Mesendoderm (in vitro differentiated cells): ENCODE measurements around the gene MAPK8IP1.

Source experiments
- DNase-seq: peaks from one replicate; pipeline ENCODE4 v3.0.0; 2013
- H2AK5ac ChIP-seq: 2 replicates; pipeline ENCODE4 v1.6.1; 2013; ENCODE audit warnings: low read length, inconsistent platforms
- H2BK120ac ChIP-seq: 2 replicates; pipeline ENCODE4 v1.6.1; 2013; ENCODE audit warnings: low read depth, mild to moderate bottlenecking, low read length, moderate library complexity, mixed read lengths
- H2BK15ac ChIP-seq: replicated peaks from 2 replicates; pipeline ENCODE4 v1.6.1; 2013; ENCODE audit warnings: low read depth, mild to moderate bottlenecking, moderate library complexity
- H2BK5ac ChIP-seq: 2 replicates; pipeline ENCODE4 v1.6.1; 2013; ENCODE audit warnings: low read length, inconsistent platforms
- H3K18ac ChIP-seq: 2 replicates; pipeline ENCODE4 v1.6.1; 2013; ENCODE audit warnings: mild to moderate bottlenecking, low read length, mixed read lengths
- H3K23ac ChIP-seq: one replicate; pipeline ENCODE4 v1.6.1; 2013; ENCODE audit warnings: low read length
- H3K27ac ChIP-seq: 2 replicates; pipeline ENCODE4 v1.5.1; 2013; ENCODE audit warnings: low read depth, mild to moderate bottlenecking, inconsistent platforms, low read length, moderate library complexity
- H3K27me3 ChIP-seq: 2 replicates; pipeline ENCODE4 v1.6.1; 2013; ENCODE audit warnings: low read length, control low read depth, mild to moderate bottlenecking, inconsistent platforms; ENCODE audit not compliant: insufficient read depth, poor library complexity
- H3K36me3 ChIP-seq: 2 replicates; pipeline ENCODE4 v1.6.1; 2013; ENCODE audit warnings: low read length, inconsistent platforms; ENCODE audit not compliant: control insufficient read depth, insufficient read depth
- H3K4ac ChIP-seq: one replicate; pipeline ENCODE4 v1.6.1; 2013; ENCODE audit warnings: low read depth, mild to moderate bottlenecking, low read length, moderate library complexity
- H3K4me1 ChIP-seq: 2 replicates; pipeline ENCODE4 v1.6.1; 2013; ENCODE audit warnings: low read depth, low read length, inconsistent platforms; ENCODE audit not compliant: control insufficient read depth
- H3K4me2 ChIP-seq: 2 replicates; pipeline ENCODE4 v1.6.1; 2013; ENCODE audit warnings: low read length
- H3K4me3 ChIP-seq: 2 replicates; pipeline ENCODE4 v1.5.1; 2013; ENCODE audit warnings: mild to moderate bottlenecking, low read length
- H3K56ac ChIP-seq: one replicate; pipeline ENCODE4 v1.6.1; 2013; ENCODE audit warnings: low read length
- H3K79me1 ChIP-seq: 2 replicates; pipeline ENCODE4 v1.6.1; 2013; ENCODE audit warnings: low read length, inconsistent platforms
- H3K79me2 ChIP-seq: 2 replicates; pipeline ENCODE4 v1.6.1; 2013; ENCODE audit warnings: mild to moderate bottlenecking, low read length; ENCODE audit not compliant: control insufficient read depth, insufficient read depth
- H3K9ac ChIP-seq: 2 replicates; pipeline ENCODE4 v1.6.1; 2013; ENCODE audit warnings: low read length, inconsistent platforms
- H4K5ac ChIP-seq: one replicate; pipeline ENCODE4 v1.6.1; 2013; ENCODE audit warnings: low read length
- H4K8ac ChIP-seq: one replicate; pipeline ENCODE4 v1.6.1; 2013; ENCODE audit warnings: low read depth, mild to moderate bottlenecking, control low read depth, low read length, moderate library complexity
- WGBS: extraction: QIAGEN DNeasy Blood & Tissue Kit; methylation state at CpG from one replicate; pipeline ENCODE4 v1.1.7; 2013; ENCODE audit warnings: low lambda C conversion rate, missing lambda C conversion rate; ENCODE audit not compliant: insufficient coverage; ENCODE audit errors: extremely low coverage; 5-methylcytosine and 5-hydroxymethylcytosine counted together

Gene MAPK8IP1

DNA sequence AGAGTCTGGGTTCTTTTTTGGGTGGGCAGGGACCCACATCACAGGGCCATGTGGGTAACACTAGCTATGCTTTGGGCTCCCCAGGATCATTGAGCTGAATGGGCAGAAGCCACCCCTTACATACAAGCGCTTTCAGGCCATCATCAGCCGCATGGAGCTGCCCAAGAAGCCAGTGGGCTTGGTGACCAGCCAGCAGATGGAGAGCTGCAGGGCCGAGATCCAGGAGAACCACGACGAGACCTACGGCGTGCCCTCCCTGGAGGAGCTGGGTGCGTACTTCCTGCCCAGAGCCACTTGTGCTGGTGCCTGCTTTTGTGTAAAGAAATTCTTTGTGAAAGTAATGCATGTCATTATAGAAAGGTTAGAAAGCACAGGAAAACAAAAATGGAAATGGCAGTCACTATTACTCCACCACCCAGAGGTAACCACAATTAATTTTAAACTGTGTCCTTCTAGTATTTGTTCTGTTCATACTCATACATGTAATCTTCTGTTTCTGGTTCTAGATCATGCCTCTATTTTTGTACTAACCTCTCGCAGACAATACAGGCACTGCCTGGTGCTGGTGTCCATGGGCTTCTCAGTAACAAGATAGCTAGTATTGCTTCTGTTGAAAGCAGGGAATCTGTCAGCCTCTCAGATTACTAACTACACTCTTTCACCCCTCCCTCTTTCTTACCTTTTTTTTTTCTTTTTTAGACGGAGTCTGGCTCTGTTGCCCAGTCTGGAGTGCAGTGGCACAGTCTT is 24.5 kb upstream of the MAPK8IP1 start:
- Histone ChIP-seq H3K4me3 (no peak overlapping the region), H2BK15ac (no peak overlapping the region), H4K5ac (no peak overlapping the region), H3K4me2 (no peak overlapping the region), H3K27ac (no peak overlapping the region), H4K8ac (no peak overlapping the region), H3K56ac (no peak overlapping the region), H3K79me2 (no peaks in the 10 kb centered on the region), H3K18ac (no peak overlapping the region), H3K36me3 (peaks cover 5% of the 10 kb centered on the region), H3K79me1 (no peaks in the 10 kb centered on the region), H3K23ac (no peak overlapping the region), H3K27me3 (no peaks in the 10 kb centered on the region), H3K4ac (no peak overlapping the region), H2BK120ac (no peak overlapping the region), H3K4me1 (peaks cover 5% of the 10 kb centered on the region), H2AK5ac (no peak overlapping the region), H3K9ac (no peak overlapping the region), H2BK5ac (no peak overlapping the region)
- WGBS: no CpG with 5 or more reads among the region's 10 CpGs
- no peak for DNase-seq

- no peaks in the 10 kb centered on the region for H3K27me3 ChIP-seq
- no peaks in the 10 kb centered on the region for H3K79me2 ChIP-seq
- no peak overlapping the region for H4K5ac ChIP-seq
- H3K23ac ChIP-seq: no peak overlapping the region
- no peak overlapping the region for H3K4me2 ChIP-seq
- no peak for DNase-seq
- no peak overlapping the region for H2BK15ac ChIP-seq
- no peak overlapping the region for H3K56ac ChIP-seq
- H2BK120ac ChIP-seq: no peak overlapping the region
- no peak overlapping the region for H3K4me3 ChIP-seq
- H2BK5ac ChIP-seq: no peak overlapping the region
- no peak overlapping the region for H2AK5ac ChIP-seq
- H4K8ac ChIP-seq: no peak overlapping the region
- no peak overlapping the region for H3K4ac ChIP-seq
- H3K27ac ChIP-seq: no peak overlapping the region
- peaks cover 5% of the 10 kb centered on the region for H3K36me3 ChIP-seq
- H3K4me1 ChIP-seq: no peaks in the 10 kb centered on the region
- no peaks in the 10 kb centered on the region for H3K79me1 ChIP-seq
- no peak overlapping the region for H3K18ac ChIP-seq
- no peak overlapping the region for H3K9ac ChIP-seq
These were observed 21.4 kb upstream of the MAPK8IP1 start for GRCh38 chr11:45864041-45864440.

GRCh38 chr11:45869551-45869950 is 15.9 kb upstream of the MAPK8IP1 start:
- Histone ChIP-seq H3K56ac (no peak overlapping the region), H2BK5ac (no peak overlapping the region), H3K4me3 (no peak overlapping the region), H3K79me2 (no peaks in the 10 kb centered on the region), H3K18ac (no peak overlapping the region), H3K36me3 (peaks cover 8% of the 10 kb centered on the region), H3K27me3 (no peaks in the 10 kb centered on the region), H3K79me1 (no peaks in the 10 kb centered on the region), H3K9ac (no peak overlapping the region), H2AK5ac (no peak overlapping the region), H2BK120ac (no peak overlapping the region), H4K5ac (no peak overlapping the region), H3K4me1 (no peaks in the 10 kb centered on the region), H2BK15ac (no peak overlapping the region), H4K8ac (no peak overlapping the region), H3K4me2 (no peak overlapping the region), H3K4ac (no peak overlapping the region), H3K23ac (no peak overlapping the region), H3K27ac (no peak overlapping the region)
- DNase-seq: no peak
- no CpG with 5 or more reads among the region's 12 CpGs for WGBS

DNA sequence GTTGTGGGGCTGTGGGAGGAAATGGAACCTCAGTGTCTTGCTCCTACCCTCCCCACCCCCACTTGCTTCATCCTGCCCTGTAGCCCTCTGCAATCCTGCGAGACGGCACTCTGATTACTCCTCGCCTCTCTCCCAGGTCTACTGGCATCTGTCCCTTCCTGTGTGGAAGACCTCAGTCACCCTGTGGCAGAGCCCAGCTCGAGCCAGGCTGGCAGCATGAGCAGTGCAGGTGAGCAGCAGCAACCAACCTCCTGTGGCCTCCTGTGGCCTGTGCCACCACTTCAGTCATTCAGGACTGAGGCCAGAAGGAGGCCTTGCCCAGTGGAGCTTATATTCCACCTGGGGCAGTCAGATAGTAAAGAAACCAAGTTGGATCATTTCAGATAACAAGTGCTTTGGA is 14.7 kb upstream of the MAPK8IP1 start:
- Histone ChIP-seq H3K79me1 (no peaks in the 10 kb centered on the region), H3K56ac (no peak overlapping the region), H2AK5ac (no peak overlapping the region), H3K79me2 (no peaks in the 10 kb centered on the region), H3K27ac (no peak overlapping the region), H2BK120ac (no peak overlapping the region), H3K27me3 (no peaks in the 10 kb centered on the region), H4K8ac (no peak overlapping the region), H3K4me3 (no peak overlapping the region), H3K36me3 (peaks cover 8% of the 10 kb centered on the region), H2BK5ac (no peak overlapping the region), H3K4ac (no peak overlapping the region), H3K18ac (no peak overlapping the region), H3K4me2 (no peak overlapping the region), H3K9ac (no peak overlapping the region), H3K4me1 (no peaks in the 10 kb centered on the region), H3K23ac (no peak overlapping the region), H2BK15ac (no peak overlapping the region), H4K5ac (no peak overlapping the region)
- no CpG with 5 or more reads among the region's 4 CpGs for WGBS
- DNase-seq: no peak

GRCh38 chr11:45871638-45872037 is 13.8 kb upstream of the MAPK8IP1 start:
- no CpG with 5 or more reads among the region's 2 CpGs for WGBS

More at GRCh38 chr11:45871638-45872037, 13.8 kb upstream of the MAPK8IP1 start:
- peaks cover 3% of the 10 kb centered on the region for H3K4me1 ChIP-seq
- H2BK15ac ChIP-seq: no peak overlapping the region
- H3K23ac ChIP-seq: no peak overlapping the region
- H2BK5ac ChIP-seq: no peak overlapping the region
- no peak overlapping the region for H4K8ac ChIP-seq
- no peak overlapping the region for H2AK5ac ChIP-seq
- no peak overlapping the region for H3K18ac ChIP-seq
- H3K9ac ChIP-seq: no peak overlapping the region
- H3K36me3 ChIP-seq: peaks cover 8% of the 10 kb centered on the region
- H3K79me2 ChIP-seq: no peaks in the 10 kb centered on the region
- H3K27me3 ChIP-seq: no peaks in the 10 kb centered on the region
- no peak overlapping the region for H2BK120ac ChIP-seq
- H3K27ac ChIP-seq: no peak overlapping the region
- DNase-seq: no peak
- no peak overlapping the region for H4K5ac ChIP-seq
- H3K4me2 ChIP-seq: no peak overlapping the region
- no peak overlapping the region for H3K56ac ChIP-seq
- H3K4me3 ChIP-seq: no peak overlapping the region
- no peaks in the 10 kb centered on the region for H3K79me1 ChIP-seq
- H3K4ac ChIP-seq: no peak overlapping the region
